Colonic mucosa (tissue), 4 donors: ENCODE data around the gene TUBA3D. TPM values are rescaled to one million over a fixed set of nuclear protein-coding genes. Genes with fewer than 3 reads are reported as not detected.
"Not testable (repeated sequence)": the region's sequence is repeated elsewhere in the genome, so short reads cannot be mapped to it uniquely, and the experiment has no call there.

Experiments
- DNase-seq: peaks from one replicate; pipeline ENCODE4 v3.0.0-alpha.2; 2020
- H3K27ac ChIP-seq: fragments of 200-600 bp; one replicate; pipeline ENCODE4 v1.8.0; 2021
- H3K27me3 ChIP-seq: fragments of 200-600 bp; one replicate; pipeline ENCODE4 v1.8.0; 2021
- H3K36me3 ChIP-seq: fragments of 200-600 bp; one replicate; pipeline ENCODE4 v1.8.0; 2021
- H3K4me1 ChIP-seq: fragments of 200-600 bp; one replicate; pipeline ENCODE4 v1.8.0; 2021; ENCODE audit warnings: mild to moderate bottlenecking
- H3K4me3 ChIP-seq: fragments of 200-600 bp; one replicate; pipeline ENCODE4 v1.8.0; 2021
- H3K9ac ChIP-seq, 2 donors: one replicate each; pipeline ENCODE4 v1.7.0; 2013; ENCODE audit warnings: control low read depth in 2 of 2, low read depth in 2 of 2, low read length in 2 of 2
- H3K9me3 ChIP-seq: fragments of 200-600 bp; one replicate; pipeline ENCODE4 v1.8.0; 2021
- intact Hi-C: fragments of 100-400 bp; cut with DNase I; formaldehyde crosslinking; loops from one replicate; pipeline ENCODE4 v1.14.1; 2022
- total RNA-seq, 2 donors: library from RNA; stranded (reverse); fragmentation: NEBNext Ultra II Directional in 1 of 2; extraction: Animal tissue kit (Norgen Biotek cat#: 25700) in 1 of 2; gene quantifications; one replicate each; pipeline ENCODE4 v1.2.1, GENCODE V29; 2021
- TF ChIP-seq, protein P1 (sequence below): fragments of 200-600 bp; IDR thresholded peaks from one replicate; pipeline ENCODE4 v1.8.0; 2022; ENCODE audit warnings: antibody characterized with exemption, mild to moderate bottlenecking
- donor health status: healthy.
- donor health status: DM: no; HTN: no; CAD: no.
- donor health status: DM: no; HTN: no; CAD: no.

Gene TUBA3D
- total RNA-seq, 2 donors from 2014 or later = not detected

DNA sequence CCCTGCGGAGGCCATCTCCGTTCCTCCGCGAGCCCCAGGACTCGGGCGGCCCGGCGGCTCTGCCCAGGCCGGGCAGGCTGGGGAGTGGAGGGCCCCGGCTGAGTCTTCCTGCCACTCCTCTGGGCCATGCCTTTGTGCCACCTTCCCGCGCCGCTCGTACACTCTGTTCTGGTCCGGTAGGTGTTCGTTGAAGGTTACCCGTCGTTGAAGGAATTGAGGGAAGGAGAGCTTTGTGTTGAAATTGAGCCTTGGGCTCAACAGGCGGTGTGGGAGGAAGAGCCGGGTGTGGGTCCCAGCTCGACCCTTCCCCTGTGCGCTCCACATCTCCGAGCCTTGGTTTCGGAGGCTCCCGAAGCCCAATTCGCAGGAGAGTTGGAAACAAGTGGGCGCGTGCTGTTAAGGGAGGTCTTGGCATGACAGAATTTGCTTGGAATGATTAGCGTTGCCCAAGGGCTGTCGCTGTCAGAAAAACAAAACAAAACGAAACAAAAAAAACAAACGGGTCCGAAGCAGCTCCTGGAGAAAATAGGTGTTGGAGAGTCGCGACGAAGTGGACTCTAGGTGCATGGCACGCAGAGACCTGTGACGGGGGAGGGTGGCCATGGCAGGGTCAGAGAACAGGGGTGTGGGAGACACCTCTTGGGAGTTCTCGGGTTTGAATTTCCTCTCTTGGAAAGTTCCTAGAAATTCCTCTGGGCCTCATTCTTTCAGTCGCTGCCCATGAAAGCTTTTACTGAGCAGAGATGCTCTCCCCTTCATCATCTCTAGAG, 17.5 kb downstream of the TUBA3D start:
- TF ChIP-seq, protein P1, sequence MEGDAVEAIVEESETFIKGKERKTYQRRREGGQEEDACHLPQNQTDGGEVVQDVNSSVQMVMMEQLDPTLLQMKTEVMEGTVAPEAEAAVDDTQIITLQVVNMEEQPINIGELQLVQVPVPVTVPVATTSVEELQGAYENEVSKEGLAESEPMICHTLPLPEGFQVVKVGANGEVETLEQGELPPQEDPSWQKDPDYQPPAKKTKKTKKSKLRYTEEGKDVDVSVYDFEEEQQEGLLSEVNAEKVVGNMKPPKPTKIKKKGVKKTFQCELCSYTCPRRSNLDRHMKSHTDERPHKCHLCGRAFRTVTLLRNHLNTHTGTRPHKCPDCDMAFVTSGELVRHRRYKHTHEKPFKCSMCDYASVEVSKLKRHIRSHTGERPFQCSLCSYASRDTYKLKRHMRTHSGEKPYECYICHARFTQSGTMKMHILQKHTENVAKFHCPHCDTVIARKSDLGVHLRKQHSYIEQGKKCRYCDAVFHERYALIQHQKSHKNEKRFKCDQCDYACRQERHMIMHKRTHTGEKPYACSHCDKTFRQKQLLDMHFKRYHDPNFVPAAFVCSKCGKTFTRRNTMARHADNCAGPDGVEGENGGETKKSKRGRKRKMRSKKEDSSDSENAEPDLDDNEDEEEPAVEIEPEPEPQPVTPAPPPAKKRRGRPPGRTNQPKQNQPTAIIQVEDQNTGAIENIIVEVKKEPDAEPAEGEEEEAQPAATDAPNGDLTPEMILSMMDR = no peak
- no peaks in the 10 kb centered on the region for H3K27me3 ChIP-seq
- DNase-seq = peak; percentile 25

GRCh38 chr2:131495506-131495905, 19.6 kb downstream of the TUBA3D start:
- H3K27ac ChIP-seq = not testable (repeated sequence)
- intact Hi-C loops = loop anchor here (10.0 kb wide), 1 partner anchor 179 kb away; no protein-coding TSS in a partner anchor

More for the DNA sequence above, 17.5 kb downstream of the TUBA3D start:
- peak overlapping the region; percentile 79 for H3K4me3 ChIP-seq
- intact Hi-C loops = loop anchor here (10.0 kb wide), 1 partner anchor 181 kb away; no protein-coding TSS in a partner anchor
- peak overlapping the region; percentile 88 to 95 for H3K9ac ChIP-seq
- H3K36me3 ChIP-seq = no peaks in the 10 kb centered on the region
- H3K27ac ChIP-seq = peak overlapping the region; percentile 94
- peaks cover 4% of the 10 kb centered on the region for H3K4me1 ChIP-seq
- no peaks in the 10 kb centered on the region for H3K9me3 ChIP-seq

GRCh38 chr2:131498321-131498973, 22.5 kb downstream of the TUBA3D start:
- not testable (repeated sequence) for H3K4me1 ChIP-seq, H3K4me3 ChIP-seq, H3K27me3 ChIP-seq, DNase-seq, H3K9me3 ChIP-seq, H3K36me3 ChIP-seq, H3K27ac ChIP-seq, H3K9ac ChIP-seq
- intact Hi-C loops = loop anchor here (10.0 kb wide), 1 partner anchor 176 kb away; no protein-coding TSS in a partner anchor

More at GRCh38 chr2:131495506-131495905, 19.6 kb downstream of the TUBA3D start:
- H3K4me3 ChIP-seq, H3K27me3 ChIP-seq, H3K9ac ChIP-seq, H3K9me3 ChIP-seq, DNase-seq, H3K4me1 ChIP-seq, H3K36me3 ChIP-seq: not testable (repeated sequence)

DNA sequence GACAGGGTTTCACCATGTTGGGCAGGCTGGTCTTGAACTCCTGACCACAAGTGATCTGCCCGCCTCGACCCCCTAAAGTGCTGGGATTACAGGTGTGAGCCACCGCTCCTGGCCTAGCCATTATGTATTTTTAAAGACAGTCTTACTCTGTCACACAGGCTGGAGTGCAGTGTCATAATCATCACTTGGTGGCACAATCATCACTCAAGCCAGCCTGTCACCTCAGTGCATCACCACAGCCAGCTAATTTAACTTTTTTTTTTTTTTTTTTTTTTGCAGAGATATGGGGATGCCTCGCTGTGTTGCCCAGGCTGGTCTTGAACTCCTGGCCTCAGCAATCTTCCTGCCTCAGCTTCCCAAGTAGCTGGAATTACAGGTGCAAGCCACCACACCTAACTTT, 27.7 kb downstream of the TUBA3D start:
- H3K36me3 ChIP-seq, H3K9me3 ChIP-seq: not testable (repeated sequence)
- intact Hi-C loops = loop anchor here (10.0 kb wide), 1 partner anchor 1339 kb away; no protein-coding TSS in a partner anchor

GRCh38 chr2:131504082-131504750, 28.3 kb downstream of the TUBA3D start:
- not testable (repeated sequence) for H3K4me1 ChIP-seq, H3K27me3 ChIP-seq, H3K27ac ChIP-seq, H3K36me3 ChIP-seq, H3K9me3 ChIP-seq, H3K4me3 ChIP-seq, H3K9ac ChIP-seq, DNase-seq
- intact Hi-C loops = loop anchor here (10.0 kb wide), 1 partner anchor 1339 kb away; no protein-coding TSS in a partner anchor

More for the DNA sequence above, 27.7 kb downstream of the TUBA3D start:
- not testable (repeated sequence) for H3K27me3 ChIP-seq, H3K4me3 ChIP-seq, H3K9ac ChIP-seq, DNase-seq, H3K4me1 ChIP-seq, H3K27ac ChIP-seq

DNA sequence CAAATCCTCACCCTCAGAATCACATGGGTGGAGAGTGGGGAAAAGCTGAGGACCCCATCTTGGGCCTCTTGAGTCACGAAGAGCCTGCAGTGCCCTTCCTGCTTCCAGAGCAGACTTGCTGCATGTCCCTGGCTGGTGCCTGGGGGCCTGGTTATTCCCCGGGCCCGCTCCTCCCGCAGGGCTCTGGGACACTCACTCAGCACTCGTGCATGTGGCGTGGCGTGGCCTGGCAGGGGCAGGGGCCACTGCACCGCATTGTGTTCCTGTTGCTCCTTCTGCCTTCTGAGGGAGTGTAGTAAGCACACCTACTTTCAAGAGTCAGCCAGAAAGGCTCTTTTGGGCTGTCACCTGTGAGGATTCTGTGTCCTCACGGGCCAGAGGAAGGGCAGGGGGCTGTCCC, 33.7 kb downstream of the TUBA3D start:
- Histone ChIP-seq H3K9me3 (no peaks in the 10 kb centered on the region), H3K4me1 (no peaks in the 10 kb centered on the region), H3K27ac (no peak overlapping the region), H3K9ac (no peak overlapping the region), H3K36me3 (no peaks in the 10 kb centered on the region), H3K4me3 (no peak overlapping the region), H3K27me3 (no peaks in the 10 kb centered on the region)
- TF ChIP-seq, protein P1 = no peak
- no peak for DNase-seq
- intact Hi-C loops = loop anchor here (10.0 kb wide), 1 partner anchor 1345 kb away; no protein-coding TSS in a partner anchor

DNA sequence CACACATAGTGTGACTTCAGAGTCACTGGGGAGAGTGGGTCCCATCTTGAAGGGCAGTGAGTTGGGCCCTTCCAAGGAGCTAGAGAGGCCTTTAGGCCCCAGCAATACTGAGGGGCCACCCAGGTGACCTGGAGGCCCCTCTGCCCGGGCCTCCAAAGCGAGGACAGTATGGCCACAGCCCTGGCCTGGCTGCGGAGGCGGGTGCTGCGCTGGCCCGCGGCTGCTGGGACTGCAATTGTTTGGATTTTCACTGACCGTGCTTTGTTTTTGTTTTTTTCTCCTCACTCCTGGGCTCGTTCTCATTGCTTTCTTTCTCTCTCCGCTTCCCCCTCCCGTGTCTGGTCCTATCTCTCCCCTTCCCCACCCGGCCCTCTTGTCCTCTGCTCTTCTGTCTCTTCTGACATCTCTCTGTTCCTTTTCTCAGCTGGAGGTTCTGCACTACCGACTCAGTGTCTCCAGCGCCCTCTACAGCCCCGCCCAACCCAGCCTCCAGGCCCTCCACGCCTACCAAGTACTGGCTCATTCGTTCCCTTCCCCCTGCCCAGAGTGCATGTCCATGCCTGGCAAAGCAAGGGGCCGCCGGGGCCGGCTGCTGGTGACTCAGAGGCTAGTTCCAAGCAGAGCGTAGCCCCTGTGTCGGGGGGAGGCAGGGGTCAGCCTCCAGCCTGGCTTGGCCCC, 35.5 kb downstream of the TUBA3D start:
- intact Hi-C loops, H3K27me3 ChIP-seq, H3K4me1 ChIP-seq, DNase-seq, H3K27ac ChIP-seq, H3K4me3 ChIP-seq, H3K36me3 ChIP-seq, H3K9ac ChIP-seq, H3K9me3 ChIP-seq: not testable (repeated sequence)

DNA sequence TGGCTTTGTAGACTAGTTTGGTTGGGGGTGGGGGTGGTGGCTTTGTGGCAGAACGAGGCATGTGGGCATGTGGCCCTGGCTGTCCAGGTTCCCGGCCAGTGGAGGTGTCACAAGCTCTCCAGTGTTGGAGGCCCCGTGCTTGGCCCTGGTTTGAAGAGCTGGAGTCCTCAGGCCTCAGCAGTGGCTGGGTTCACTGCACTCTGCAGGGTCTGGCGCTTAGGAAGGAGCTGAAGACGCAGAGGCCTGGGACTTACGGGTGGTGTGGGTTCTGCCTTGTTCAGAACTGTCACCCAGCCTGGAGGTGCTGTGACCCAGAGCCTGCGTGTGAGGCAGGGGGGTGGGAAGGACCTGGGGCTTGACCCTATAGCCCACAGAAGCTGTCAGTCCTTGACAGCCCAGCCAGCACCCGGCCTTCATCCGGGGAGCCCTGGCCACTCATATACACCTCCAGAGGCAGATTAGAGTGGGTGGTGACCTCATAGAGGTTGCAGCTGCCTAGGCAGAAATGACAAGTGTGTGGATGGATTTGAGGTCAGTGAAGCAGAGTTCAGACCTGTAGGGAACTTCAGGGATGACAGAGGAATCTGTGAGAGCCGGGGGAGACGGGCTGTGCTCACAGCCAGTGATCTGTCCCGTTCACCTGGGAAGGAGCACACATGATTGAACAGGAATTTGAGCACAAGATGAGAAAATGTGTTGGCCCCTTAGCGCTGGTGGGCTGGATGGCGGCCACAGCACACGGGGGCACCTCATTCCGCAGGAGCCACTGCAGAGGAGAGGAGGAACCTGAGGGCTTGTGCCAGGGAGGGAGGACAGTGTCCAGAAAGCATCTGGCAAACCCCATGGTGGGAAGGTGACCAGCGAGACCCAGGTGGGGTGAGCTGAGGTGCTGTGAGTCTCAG, 36.3 kb downstream of the TUBA3D start:
- H3K36me3 ChIP-seq, DNase-seq, H3K27me3 ChIP-seq, H3K4me1 ChIP-seq, H3K9me3 ChIP-seq, H3K9ac ChIP-seq, H3K4me3 ChIP-seq, intact Hi-C loops, H3K27ac ChIP-seq: not testable (repeated sequence)

- H3K9me3 ChIP-seq, H3K36me3 ChIP-seq, H3K27ac ChIP-seq, intact Hi-C loops, DNase-seq, H3K4me3 ChIP-seq, H3K4me1 ChIP-seq, H3K9ac ChIP-seq, H3K27me3 ChIP-seq: not testable (repeated sequence)
These were observed 38.7 kb downstream of the TUBA3D start for GRCh38 chr2:131514408-131515166.
